Tibial nerve (tissue), 3 donors: ENCODE measurements around the gene SCYGR6.

Experiments used
- EP300 ChIP-seq, 2 donors: sonication (generic); formaldehyde crosslinking; IDR thresholded peaks; one replicate each; pipeline ENCODE4 v1.6.1; 2017; ENCODE audit warnings: antibody characterized with exemption in 2 of 2, mild to moderate bottlenecking in 1 of 2
- POLR2A ChIP-seq, 2 donors: fragments of 450-650 bp; IDR thresholded peaks; one replicate each; pipeline ENCODE4 v1.6.1; 2017; ENCODE audit warnings: antibody characterized with exemption in 2 of 2, mild to moderate bottlenecking in 2 of 2, moderate library complexity in 2 of 2

DNA sequence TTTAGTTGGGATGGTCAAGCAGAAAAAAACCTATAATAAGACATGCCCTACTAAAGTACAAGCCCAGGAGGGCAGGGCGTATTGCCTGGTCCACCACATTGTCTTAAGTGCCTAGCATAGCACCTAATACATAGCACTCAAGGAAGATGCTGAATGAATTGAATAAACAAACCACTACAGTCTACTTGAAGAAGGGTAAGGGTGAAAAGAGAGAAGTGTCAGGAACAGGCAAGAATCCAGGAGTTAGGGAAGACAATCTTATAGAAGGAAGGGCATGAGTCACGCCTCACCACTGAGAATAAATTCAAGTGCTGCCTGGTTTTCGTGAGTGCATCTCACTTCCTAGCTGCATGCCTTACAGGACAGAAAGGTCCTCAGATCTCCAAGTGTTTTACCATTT, 20.6 kb downstream of the SCYGR6 start:
- TF ChIP-seq POLR2A (IDR thresholded peaks at IDR 0.05): no peak
- TF ChIP-seq EP300 (IDR thresholded peaks at IDR 0.05): no peak
